Upper lobe of left lung (tissue), 4 donors: ENCODE measurements around the gene ZNF200.

Experiments
- POLR2AphosphoS5 ChIP-seq, 2 donors: sonication (generic); formaldehyde crosslinking; IDR thresholded peaks; one replicate each; pipeline ENCODE4 v1.5.1; 2017; ENCODE audit warnings: antibody characterized with exemption in 2 of 2
- TF ChIP-seq, protein P1 (sequence below), 6 experiments: fragments of 450-650 bp in 4 of 6; fragments of 200-600 bp in 2 of 6; sonication (generic) in 2 of 6; IDR thresholded peaks; one replicate each; pipeline ENCODE4 v1.5.1; 2016 to 2019; ENCODE audit warnings: antibody characterized with exemption in 6 of 6

DNA sequence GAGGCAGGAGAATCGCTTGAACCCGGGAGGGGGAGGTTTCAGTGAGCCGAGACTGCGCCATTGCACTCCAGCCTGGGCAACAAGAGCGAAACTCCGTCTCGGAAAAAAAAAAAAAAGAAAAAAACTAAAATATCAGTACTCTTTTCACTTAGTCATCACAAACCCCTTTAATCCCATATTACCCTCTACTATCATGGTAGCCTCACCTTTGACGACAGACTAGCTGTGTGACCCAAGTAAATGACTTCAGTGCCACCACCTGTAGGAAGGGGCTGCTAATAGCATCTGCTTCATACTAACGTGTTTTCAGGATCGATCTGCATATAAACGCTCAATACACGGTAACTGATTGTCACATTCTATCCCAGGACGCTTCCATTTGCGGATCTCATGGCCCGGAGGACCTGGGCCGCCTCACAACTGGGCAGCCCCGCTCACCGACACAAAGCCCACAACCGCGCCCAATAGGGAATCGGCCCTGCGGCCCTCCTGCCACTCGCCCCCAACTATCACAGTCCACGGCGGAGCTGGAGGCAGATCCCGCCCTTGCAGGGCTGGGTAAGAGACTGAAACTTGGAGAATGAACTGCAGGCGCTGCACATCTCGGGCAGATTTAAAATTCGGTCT is 47.3 kb upstream of the ZNF200 start:
- TF ChIP-seq, protein P1, sequence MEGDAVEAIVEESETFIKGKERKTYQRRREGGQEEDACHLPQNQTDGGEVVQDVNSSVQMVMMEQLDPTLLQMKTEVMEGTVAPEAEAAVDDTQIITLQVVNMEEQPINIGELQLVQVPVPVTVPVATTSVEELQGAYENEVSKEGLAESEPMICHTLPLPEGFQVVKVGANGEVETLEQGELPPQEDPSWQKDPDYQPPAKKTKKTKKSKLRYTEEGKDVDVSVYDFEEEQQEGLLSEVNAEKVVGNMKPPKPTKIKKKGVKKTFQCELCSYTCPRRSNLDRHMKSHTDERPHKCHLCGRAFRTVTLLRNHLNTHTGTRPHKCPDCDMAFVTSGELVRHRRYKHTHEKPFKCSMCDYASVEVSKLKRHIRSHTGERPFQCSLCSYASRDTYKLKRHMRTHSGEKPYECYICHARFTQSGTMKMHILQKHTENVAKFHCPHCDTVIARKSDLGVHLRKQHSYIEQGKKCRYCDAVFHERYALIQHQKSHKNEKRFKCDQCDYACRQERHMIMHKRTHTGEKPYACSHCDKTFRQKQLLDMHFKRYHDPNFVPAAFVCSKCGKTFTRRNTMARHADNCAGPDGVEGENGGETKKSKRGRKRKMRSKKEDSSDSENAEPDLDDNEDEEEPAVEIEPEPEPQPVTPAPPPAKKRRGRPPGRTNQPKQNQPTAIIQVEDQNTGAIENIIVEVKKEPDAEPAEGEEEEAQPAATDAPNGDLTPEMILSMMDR (IDR thresholded peaks at IDR 0.05) = peak in 1 of 6 experiments; percentile 3
- TF ChIP-seq POLR2AphosphoS5 (IDR thresholded peaks at IDR 0.05) = no peak
